GM21447 (cell line): ENCODE measurements around the gene ARSB.
"Not testable (repeated sequence)": the region's sequence is repeated elsewhere in the genome, so short reads cannot be mapped to it uniquely, and the experiment has no call there.

Experiments
- ATAC-seq: cut with Tn5 transposase; IDR thresholded peaks from one replicate; pipeline ENCODE4 v1.9.1; 2021; ENCODE audit not compliant: unreplicated experiment

The ARSB gene

GRCh38 chr5:78958672-78959445 is 26.3 kb downstream of the ARSB start:
- no peak for ATAC-seq

GRCh38 chr5:78956901-78957300 is 28.2 kb downstream of the ARSB start:
- no peak for ATAC-seq

GRCh38 chr5:78953092-78953800 is 31.9 kb downstream of the ARSB start:
- ATAC-seq = peak; percentile 74

- no peak for ATAC-seq
These were observed 54.4 kb downstream of the ARSB start for GRCh38 chr5:78930721-78931120.

GRCh38 chr5:78929833-78930232 is 55.3 kb downstream of the ARSB start:
- ATAC-seq = no peak

GRCh38 chr5:78927657-78928282 is 57.3 kb downstream of the ARSB start:
- no peak for ATAC-seq

- ATAC-seq = no peak
These were observed 58.9 kb downstream of the ARSB start for GRCh38 chr5:78926252-78926651.

DNA sequence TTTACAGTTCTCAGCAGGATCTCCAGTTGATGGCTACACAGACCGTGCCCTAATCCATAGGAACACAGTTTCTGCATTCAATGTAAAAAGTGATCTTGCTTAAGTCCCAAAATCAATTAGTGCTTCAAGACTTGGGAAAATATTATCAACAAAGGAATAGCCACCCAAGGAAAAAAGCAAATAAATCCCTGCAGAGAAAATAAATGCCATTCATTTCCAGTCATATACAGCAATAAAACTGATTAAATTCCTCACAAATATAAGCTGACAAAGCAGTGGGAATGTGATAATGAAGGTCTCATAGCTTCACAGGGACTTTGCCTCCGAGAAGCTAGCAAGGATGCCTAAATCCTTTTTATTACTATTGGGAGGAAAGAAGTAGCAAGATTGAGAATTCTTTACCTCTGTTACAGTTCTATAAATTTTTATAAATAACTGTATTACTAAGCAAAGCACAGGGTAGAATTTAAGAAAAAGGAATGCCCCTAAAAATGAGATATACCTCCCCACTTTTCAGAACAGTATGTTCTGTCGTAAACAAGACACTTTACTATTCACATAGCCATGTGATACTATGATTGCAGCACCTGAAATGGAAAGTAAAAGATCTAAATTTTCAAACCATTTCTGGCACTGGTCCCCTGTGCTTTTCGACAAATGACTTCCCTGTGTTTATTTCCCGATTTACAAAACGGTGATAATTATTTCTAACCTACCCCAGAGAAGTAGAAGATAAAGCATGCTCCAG is 59.8 kb downstream of the ARSB start:
- ATAC-seq = no peak

- no peak for ATAC-seq
These were observed 61.5 kb downstream of the ARSB start for GRCh38 chr5:78923622-78923970.

DNA sequence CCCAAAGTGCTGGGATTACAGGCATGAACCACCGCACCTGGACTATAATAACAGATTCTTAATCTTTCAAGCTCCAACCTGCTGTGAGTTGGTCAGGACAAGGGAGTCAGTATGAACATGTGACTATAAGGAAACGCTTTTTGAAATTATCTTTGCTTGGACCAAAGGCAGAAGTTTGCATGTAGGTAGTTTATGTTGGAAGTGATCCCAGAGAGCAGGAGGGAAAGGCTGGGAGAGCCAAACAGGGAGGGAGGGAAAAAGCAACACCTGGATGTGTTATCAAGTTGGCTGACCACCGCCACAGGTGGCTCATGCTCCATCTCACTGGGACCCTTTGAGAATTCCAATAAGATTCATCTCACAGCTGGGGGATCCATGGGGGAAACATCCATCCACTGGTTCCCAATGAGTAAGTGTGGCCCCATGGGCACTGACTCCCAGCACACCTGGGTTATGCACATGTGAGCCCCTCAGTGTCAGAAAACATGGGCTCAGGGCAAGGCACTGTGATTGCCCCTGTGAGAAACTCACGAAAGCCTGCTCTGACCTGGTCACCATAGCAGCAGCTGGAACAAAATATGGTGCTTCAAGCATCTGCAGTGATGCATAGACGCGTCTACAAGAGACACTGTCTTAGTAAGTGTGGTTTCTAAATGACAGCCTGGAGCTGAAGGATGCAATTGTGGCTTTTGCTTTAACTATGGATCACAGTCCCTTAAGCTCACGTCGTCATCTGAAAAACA is 62.1 kb downstream of the ARSB start:
- ATAC-seq = peak; percentile 53

DNA sequence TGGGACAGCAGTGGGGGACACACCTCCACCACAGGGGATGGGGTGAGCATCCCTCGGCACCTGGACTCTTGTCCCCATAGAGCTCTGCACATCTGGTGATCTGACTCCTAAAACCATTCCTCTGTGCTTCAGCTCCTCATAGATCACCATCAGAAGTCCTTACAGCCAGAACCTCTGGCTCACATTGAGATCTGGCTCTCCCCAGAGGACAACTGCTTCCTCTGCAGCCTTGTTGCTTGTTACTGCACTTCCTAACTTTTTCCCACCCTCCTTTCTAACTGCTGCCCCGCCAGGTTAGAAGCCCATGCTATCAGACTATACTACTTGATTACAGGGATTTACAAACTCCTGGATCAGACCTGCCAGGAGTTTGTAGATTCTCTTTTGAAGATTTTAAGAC is 64.5 kb downstream of the ARSB start:
- no peak for ATAC-seq

GRCh38 chr5:78919796-78920195 is 65.3 kb downstream of the ARSB start:
- no peak for ATAC-seq

DNA sequence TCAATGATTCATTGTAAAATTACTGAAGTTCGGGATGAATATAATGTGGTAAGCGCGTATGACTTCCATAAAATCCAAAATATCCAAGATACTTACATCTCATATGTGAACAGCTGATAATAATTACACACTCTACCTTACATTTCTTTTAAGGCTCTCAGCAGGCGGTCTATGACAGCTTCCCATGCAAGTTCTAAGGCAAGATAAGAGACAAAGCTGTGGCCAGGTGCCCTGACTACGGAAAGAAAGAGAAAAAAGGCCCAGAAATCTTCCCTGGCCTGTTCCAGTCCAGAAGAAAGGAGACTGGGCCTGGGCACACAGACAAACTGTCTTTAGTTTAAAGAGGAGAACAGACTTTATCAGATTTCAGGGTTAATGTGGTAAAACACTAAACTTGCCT is 69.1 kb downstream of the ARSB start:
- ATAC-seq = no peak

GRCh38 chr5:78915170-78915569 is 69.9 kb downstream of the ARSB start:
- no peak for ATAC-seq

- no peak for ATAC-seq
These were observed 72.3 kb downstream of the ARSB start for GRCh38 chr5:78912811-78913210.

DNA sequence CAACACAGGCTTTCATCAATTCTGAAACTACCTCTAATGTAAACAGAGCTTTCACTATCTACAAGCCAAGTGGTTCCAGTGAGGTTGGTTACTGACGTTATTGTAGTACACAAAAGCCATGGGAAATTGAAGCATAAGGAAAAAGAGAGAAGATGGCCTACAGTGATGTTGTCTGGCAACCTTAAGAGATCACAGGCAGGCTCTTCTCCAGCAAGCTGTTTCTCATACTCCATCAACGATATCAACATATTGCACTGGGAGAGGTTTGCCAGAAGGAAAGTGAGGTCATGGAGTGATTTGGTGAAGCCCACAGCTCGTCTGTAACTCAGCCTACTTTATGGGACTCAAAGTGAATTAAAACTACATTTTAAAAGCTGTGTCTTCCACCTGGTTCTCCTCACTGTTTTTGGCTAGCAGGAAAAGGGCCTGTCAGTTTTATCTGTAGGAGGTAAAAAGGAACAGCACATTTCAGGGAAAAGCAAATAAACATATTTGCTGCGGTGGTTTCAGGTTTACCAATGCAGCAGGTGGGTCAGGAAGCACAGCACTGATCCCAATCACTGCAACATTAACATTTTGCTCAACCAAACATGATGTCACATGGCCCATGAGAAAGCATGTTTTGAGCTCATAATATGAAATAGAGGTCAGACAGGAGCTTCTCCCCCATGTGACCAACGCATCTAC is 72.9 kb downstream of the ARSB start:
- no peak for ATAC-seq

DNA sequence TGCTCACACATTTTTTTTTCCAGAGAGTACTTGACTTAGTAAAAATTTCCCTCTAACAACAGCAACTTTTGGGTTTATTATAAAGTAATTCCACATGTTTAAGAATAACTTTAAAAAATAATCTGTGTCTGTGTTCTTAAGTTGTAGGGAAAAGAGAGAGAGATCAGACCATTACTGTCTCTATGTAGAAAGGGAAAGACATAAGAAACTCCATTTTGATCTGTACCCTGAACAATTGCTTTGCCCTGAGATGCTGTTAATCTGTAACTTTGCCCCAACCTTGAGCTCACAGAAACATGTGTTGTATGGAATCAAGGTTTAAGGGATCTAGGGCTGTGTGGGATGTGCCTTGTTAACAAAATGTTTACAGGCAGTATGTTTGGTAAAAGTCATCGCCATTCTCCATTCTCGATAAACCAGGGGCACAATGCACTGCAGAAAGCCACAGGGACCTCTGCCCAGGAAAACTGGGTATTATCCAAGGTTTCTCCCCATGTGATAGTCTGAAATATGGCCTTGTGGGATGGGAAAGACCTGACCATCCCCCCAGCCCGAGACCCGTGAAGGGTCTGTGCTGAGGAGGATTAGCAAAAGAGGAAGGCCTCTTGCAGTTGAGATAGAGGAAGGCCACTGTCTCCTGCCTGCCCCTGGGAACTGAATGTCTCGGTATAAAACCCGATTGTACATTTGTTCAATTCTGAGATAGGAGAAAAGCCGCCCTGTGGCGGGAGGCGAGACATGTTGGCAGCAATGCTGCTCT is 75.7 kb downstream of the ARSB start:
- ATAC-seq = not testable (repeated sequence)

GRCh38 chr5:78908173-78909061 is 76.7 kb downstream of the ARSB start:
- no peak for ATAC-seq
